ENCODE data around the gene ELK3.

GRCh38 chr12:96226401-96226800, 32.2 kb downstream of the ELK3 start:
- no peak for TF ChIP-seq CTCF (IDR thresholded peaks at IDR 0.05; ENCODE audit: insufficient read depth, low read length, poor library complexity, severe bottlenecking)
- no peak for TF ChIP-seq EZH2phosphoT487 (conservative IDR thresholded peaks at IDR 0.05; ENCODE audit: low read length)
